GM12801 (cell line): ENCODE results near the gene C1QL4.

Source experiments
- TF ChIP-seq, protein P1 (sequence below): IDR thresholded peaks from one replicate; pipeline ENCODE4 v1.5.1; 2011; ENCODE audit warnings: control low read depth; ENCODE audit not compliant: insufficient read length; ENCODE audit errors: extremely low read depth

C1QL4 gene

DNA sequence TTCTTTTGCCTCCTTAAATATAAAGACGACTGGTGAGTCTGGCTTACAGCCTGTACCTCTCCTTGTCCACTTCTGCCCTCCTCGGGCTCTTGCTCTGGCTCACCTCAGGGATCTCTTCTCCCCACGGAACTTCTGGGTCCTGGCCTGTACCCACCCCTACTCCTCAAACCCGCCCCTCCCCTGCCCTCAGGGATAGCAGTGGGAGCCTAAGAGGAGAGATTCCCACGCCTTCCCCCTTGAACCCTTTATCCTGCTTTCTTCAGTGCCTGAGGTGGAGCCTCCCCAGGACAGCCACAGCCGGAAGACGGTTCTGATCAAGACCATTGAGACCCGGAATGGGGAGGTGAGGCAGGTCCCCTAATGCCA, 39.3 kb downstream of the C1QL4 start:
- TF ChIP-seq, protein P1, sequence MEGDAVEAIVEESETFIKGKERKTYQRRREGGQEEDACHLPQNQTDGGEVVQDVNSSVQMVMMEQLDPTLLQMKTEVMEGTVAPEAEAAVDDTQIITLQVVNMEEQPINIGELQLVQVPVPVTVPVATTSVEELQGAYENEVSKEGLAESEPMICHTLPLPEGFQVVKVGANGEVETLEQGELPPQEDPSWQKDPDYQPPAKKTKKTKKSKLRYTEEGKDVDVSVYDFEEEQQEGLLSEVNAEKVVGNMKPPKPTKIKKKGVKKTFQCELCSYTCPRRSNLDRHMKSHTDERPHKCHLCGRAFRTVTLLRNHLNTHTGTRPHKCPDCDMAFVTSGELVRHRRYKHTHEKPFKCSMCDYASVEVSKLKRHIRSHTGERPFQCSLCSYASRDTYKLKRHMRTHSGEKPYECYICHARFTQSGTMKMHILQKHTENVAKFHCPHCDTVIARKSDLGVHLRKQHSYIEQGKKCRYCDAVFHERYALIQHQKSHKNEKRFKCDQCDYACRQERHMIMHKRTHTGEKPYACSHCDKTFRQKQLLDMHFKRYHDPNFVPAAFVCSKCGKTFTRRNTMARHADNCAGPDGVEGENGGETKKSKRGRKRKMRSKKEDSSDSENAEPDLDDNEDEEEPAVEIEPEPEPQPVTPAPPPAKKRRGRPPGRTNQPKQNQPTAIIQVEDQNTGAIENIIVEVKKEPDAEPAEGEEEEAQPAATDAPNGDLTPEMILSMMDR = no peak

DNA sequence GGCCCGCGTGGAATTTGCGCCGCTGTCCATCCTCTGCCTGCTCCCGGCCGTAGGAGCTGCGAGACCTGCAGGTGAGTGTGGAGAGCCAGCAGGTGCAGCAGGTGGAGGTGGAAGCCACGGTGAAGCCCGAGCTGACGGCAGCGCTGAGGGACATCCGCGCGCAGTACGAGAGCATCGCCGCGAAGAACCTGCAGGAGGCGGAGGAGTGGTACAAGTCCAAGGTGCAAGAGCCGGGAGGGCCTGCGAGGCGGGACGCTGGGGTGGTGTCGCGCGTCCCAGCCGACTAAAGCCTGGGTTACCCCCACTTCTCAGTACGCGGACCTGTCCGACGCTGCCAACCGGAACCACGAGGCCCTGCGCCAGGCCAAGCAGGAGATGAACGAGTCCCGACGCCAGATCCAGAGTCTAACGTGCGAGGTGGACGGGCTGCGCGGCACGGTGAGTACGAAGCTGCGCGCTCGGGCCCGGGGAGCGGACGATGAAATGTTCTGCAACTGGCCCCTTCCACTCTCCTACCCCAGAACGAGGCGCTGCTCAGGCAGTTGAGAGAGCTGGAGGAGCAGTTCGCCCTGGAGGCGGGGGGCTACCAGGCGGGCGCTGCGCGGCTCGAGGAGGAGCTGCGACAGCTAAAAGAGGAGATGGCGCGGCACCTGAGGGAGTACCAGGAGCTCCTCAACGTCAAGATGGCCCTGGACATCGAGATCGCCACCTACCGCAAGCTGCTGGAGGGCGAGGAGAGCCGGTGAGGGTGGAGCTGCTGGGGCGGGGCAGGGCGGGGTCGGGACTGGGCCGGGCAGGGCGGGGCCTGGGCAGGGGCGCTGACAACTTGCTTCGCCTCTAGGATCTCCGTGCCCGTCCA, 39.9 kb downstream of the C1QL4 start:
- TF ChIP-seq, protein P1 = no peak

DNA sequence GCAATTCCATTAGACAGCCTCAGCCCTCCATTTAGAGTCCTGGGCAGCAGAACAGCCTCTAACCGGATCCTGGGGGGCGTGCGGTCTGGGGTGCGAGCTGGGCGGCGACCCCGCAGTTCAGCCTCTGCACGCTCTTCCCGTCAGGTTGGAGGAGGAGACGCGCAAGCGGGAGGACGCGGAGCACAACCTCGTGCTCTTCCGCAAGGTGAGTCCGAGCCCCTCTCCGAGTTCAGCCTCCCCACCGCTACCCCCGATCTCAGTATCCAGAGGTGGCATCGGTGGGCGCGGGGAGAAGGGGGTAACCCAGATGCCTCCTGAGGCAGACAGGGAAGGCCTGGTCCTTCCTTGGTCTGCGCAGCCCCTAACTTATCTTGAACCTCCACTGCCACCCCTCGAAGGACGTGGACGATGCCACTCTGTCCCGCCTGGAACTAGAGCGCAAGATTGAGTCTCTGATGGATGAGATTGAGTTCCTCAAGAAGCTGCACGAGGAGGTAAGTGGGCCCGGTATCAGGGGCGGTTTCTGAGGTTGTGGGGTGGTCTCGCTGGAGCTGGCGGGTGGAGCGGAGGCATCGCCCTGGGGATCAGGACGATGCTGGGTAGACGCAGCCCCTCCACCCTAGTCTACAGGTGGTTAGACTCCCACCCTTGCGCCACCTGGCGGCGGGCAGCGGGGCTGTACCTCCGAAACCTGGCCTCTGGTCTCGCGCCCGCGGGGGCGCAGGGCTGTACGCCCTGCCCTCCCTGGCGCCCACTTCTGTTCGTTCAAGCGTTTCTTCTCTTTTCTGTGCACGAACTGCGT, 40.8 kb downstream of the C1QL4 start:
- TF ChIP-seq, protein P1 = no peak

DNA sequence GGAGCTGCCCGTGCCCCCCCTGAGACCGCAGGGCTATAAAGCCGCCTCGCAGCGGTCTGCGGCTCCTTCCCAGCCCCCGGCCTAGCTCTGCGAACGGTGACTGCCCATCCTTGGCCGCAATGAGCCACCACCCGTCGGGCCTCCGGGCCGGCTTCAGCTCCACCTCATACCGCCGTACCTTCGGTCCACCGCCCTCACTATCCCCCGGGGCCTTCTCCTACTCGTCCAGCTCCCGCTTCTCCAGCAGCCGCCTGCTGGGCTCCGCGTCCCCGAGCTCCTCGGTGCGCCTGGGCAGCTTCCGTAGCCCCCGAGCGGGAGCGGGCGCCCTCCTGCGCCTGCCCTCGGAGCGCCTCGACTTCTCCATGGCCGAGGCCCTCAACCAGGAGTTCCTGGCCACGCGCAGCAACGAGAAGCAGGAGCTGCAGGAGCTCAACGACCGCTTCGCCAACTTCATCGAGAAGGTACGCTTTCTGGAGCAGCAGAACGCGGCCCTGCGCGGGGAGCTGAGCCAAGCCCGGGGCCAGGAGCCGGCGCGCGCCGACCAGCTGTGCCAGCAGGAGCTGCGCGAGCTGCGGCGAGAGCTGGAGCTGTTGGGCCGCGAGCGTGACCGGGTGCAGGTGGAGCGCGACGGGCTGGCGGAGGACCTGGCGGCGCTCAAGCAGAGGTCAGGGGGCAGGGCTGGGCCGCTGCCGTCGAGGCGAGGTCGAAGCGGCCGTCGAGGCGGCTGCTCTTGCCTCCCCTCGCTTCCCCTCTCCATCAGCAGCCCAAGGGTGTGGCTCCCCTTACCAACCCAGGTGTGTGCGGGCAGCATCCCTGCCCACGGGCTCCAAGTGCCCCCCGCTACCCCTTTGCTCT, 41.7 kb downstream of the C1QL4 start, which contains the start of gene PRPH:
PRPH (plus strand) TSS at position 66 of the 855 bp plus-strand sequence; CDS start at position 120, 54 bp downstream.
- TF ChIP-seq, protein P1 = no peak

DNA sequence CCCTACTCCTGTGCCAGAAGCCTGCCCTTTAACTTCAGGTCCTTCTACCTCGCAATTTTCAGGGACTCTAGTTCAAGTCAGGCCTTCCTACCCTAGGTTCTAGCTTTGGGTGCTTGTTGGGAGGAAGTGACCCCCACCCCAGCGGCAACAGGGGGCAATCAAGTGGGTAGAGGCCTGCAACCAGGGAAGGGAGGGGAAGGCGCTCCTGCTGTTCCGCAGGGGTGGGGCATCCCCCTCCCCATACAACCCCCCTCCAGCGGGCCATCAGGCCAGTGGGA, 42.2 kb downstream of the C1QL4 start:
- TF ChIP-seq, protein P1 = no peak

DNA sequence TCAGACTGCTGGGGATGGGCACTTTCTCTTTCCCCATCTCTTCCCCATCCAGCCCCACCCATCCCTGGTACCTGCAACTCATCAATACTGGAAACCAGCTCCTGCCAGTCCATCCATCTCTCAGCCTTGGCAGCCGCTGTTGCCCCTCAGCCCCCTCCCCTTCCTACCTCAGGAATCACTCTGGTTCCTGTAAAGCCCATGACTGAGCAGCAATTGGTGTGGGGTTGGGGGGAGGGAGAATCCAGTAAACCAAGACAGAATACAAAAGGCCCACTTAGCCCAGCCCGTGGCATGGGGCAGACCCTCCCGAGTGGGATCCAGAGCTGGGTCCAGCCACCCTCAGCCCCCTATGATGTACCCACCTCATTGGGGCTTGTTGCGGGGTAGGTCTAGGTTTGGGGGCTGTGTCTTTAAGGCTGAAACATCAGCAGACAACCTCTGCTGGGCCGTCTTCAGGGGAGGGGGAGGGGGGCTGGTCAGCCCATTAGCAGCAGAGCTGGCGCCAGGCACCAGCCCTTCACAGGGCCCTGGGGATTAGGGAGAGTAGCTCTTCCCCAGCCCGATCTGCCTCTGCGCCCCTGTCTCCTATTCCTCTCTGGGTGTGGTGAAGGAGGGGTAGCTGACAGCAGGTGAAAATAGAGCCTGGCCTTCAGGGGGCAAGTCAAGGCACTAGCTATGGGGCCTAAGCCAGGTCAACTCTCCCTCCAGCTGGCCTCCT, 42.7 kb downstream of the C1QL4 start:
- TF ChIP-seq, protein P1 = no peak
